ENCODE data around the gene ZNF775.

ZNF775 gene

GRCh38 chr7:150415161-150416153, 36.3 kb downstream of the ZNF775 start:
- no peaks in the 10 kb centered on the region for H3K4me1 ChIP-seq (ENCODE audit: control insufficient read depth, insufficient read depth, low read length)
- no peak overlapping the region for H3K4me3 ChIP-seq (ENCODE audit: low read depth, low read length)
- no peak overlapping the region for H3K9ac ChIP-seq (ENCODE audit: low read depth, low read length)
- peaks cover 9% of the 10 kb centered on the region for H3K36me3 ChIP-seq (ENCODE audit: control insufficient read depth, insufficient read depth, low read length)
- no peaks in the 10 kb centered on the region for H3K9me3 ChIP-seq (ENCODE audit: control insufficient read depth, insufficient read depth, low read length)
- H3K27me3 ChIP-seq (ENCODE audit: control insufficient read depth, insufficient read depth, low read length): no peaks in the 10 kb centered on the region

- no peak overlapping the region for H3K9ac ChIP-seq (ENCODE audit: low read depth, low read length)
- H3K9me3 ChIP-seq (ENCODE audit: control insufficient read depth, insufficient read depth, low read length): no peaks in the 10 kb centered on the region
Measured at GRCh38 chr7:150417239-150417638, 38.1 kb downstream of the ZNF775 start.

GRCh38 chr7:150417863-150418262, 38.7 kb downstream of the ZNF775 start:
- Histone ChIP-seq H3K4me1 (ENCODE audit: control insufficient read depth, insufficient read depth, low read length) (no peaks in the 10 kb centered on the region), H3K9me3 (ENCODE audit: control insufficient read depth, insufficient read depth, low read length) (no peaks in the 10 kb centered on the region), H3K9ac (ENCODE audit: low read depth, low read length) (no peak overlapping the region), H3K36me3 (ENCODE audit: control insufficient read depth, insufficient read depth, low read length) (no peaks in the 10 kb centered on the region), H3K4me3 (ENCODE audit: low read depth, low read length) (no peak overlapping the region), H3K27me3 (ENCODE audit: control insufficient read depth, insufficient read depth, low read length) (no peaks in the 10 kb centered on the region)

More at GRCh38 chr7:150417239-150417638, 38.1 kb downstream of the ZNF775 start:
- Histone ChIP-seq H3K4me1 (ENCODE audit: control insufficient read depth, insufficient read depth, low read length) (no peaks in the 10 kb centered on the region), H3K27me3 (ENCODE audit: control insufficient read depth, insufficient read depth, low read length) (no peaks in the 10 kb centered on the region), H3K4me3 (ENCODE audit: low read depth, low read length) (no peak overlapping the region), H3K36me3 (ENCODE audit: control insufficient read depth, insufficient read depth, low read length) (no peaks in the 10 kb centered on the region)

GRCh38 chr7:150420242-150420641, 41.1 kb downstream of the ZNF775 start:
- Histone ChIP-seq H3K9me3 (ENCODE audit: control insufficient read depth, insufficient read depth, low read length) (no peaks in the 10 kb centered on the region), H3K4me3 (ENCODE audit: low read depth, low read length) (no peak overlapping the region), H3K36me3 (ENCODE audit: control insufficient read depth, insufficient read depth, low read length) (no peaks in the 10 kb centered on the region), H3K4me1 (ENCODE audit: control insufficient read depth, insufficient read depth, low read length) (no peaks in the 10 kb centered on the region), H3K9ac (ENCODE audit: low read depth, low read length) (no peak overlapping the region), H3K27me3 (ENCODE audit: control insufficient read depth, insufficient read depth, low read length) (no peaks in the 10 kb centered on the region)

- Histone ChIP-seq H3K27me3 (ENCODE audit: control insufficient read depth, insufficient read depth, low read length) (no peaks in the 10 kb centered on the region), H3K36me3 (ENCODE audit: control insufficient read depth, insufficient read depth, low read length) (no peaks in the 10 kb centered on the region), H3K9me3 (ENCODE audit: control insufficient read depth, insufficient read depth, low read length) (no peaks in the 10 kb centered on the region), H3K4me1 (ENCODE audit: control insufficient read depth, insufficient read depth, low read length) (no peaks in the 10 kb centered on the region), H3K9ac (ENCODE audit: low read depth, low read length) (no peak overlapping the region), H3K4me3 (ENCODE audit: low read depth, low read length) (no peak overlapping the region)
Measured at GRCh38 chr7:150420987-150421674, 42.0 kb downstream of the ZNF775 start.

- Histone ChIP-seq H3K9ac (ENCODE audit: low read depth, low read length) (no peak overlapping the region), H3K36me3 (ENCODE audit: control insufficient read depth, insufficient read depth, low read length) (no peaks in the 10 kb centered on the region), H3K4me3 (ENCODE audit: low read depth, low read length) (no peak overlapping the region), H3K4me1 (ENCODE audit: control insufficient read depth, insufficient read depth, low read length) (no peaks in the 10 kb centered on the region), H3K9me3 (ENCODE audit: control insufficient read depth, insufficient read depth, low read length) (no peaks in the 10 kb centered on the region), H3K27me3 (ENCODE audit: control insufficient read depth, insufficient read depth, low read length) (no peaks in the 10 kb centered on the region)
Measured at GRCh38 chr7:150421831-150422230, 42.7 kb downstream of the ZNF775 start.

- Histone ChIP-seq H3K9ac (ENCODE audit: low read depth, low read length) (no peak overlapping the region), H3K4me3 (ENCODE audit: low read depth, low read length) (no peak overlapping the region), H3K27me3 (ENCODE audit: control insufficient read depth, insufficient read depth, low read length) (no peaks in the 10 kb centered on the region), H3K36me3 (ENCODE audit: control insufficient read depth, insufficient read depth, low read length) (no peaks in the 10 kb centered on the region), H3K4me1 (ENCODE audit: control insufficient read depth, insufficient read depth, low read length) (peaks cover 4% of the 10 kb centered on the region), H3K9me3 (ENCODE audit: control insufficient read depth, insufficient read depth, low read length) (no peaks in the 10 kb centered on the region)
Measured at GRCh38 chr7:150425670-150426069, 46.5 kb downstream of the ZNF775 start.

- peaks cover 4% of the 10 kb centered on the region for H3K4me1 ChIP-seq (ENCODE audit: control insufficient read depth, insufficient read depth, low read length)
- H3K9me3 ChIP-seq (ENCODE audit: control insufficient read depth, insufficient read depth, low read length): no peaks in the 10 kb centered on the region
- H3K27me3 ChIP-seq (ENCODE audit: control insufficient read depth, insufficient read depth, low read length): no peaks in the 10 kb centered on the region
- H3K9ac ChIP-seq (ENCODE audit: low read depth, low read length): no peak overlapping the region
- H3K36me3 ChIP-seq (ENCODE audit: control insufficient read depth, insufficient read depth, low read length): no peaks in the 10 kb centered on the region
- H3K4me3 ChIP-seq (ENCODE audit: low read depth, low read length): no peak overlapping the region
Measured at GRCh38 chr7:150428671-150429451, 49.7 kb downstream of the ZNF775 start.

- H3K4me1 ChIP-seq (ENCODE audit: control insufficient read depth, insufficient read depth, low read length): peaks cover 4% of the 10 kb centered on the region
- H3K36me3 ChIP-seq (ENCODE audit: control insufficient read depth, insufficient read depth, low read length): no peaks in the 10 kb centered on the region
- no peak overlapping the region for H3K9ac ChIP-seq (ENCODE audit: low read depth, low read length)
- H3K4me3 ChIP-seq (ENCODE audit: low read depth, low read length): no peak overlapping the region
- H3K27me3 ChIP-seq (ENCODE audit: control insufficient read depth, insufficient read depth, low read length): no peaks in the 10 kb centered on the region
- H3K9me3 ChIP-seq (ENCODE audit: control insufficient read depth, insufficient read depth, low read length): no peaks in the 10 kb centered on the region
Measured at GRCh38 chr7:150429699-150430098, 50.6 kb downstream of the ZNF775 start.

- H3K9ac ChIP-seq (ENCODE audit: low read depth, low read length): no peak overlapping the region
- H3K4me3 ChIP-seq (ENCODE audit: low read depth, low read length): no peak overlapping the region
- H3K27me3 ChIP-seq (ENCODE audit: control insufficient read depth, insufficient read depth, low read length): no peaks in the 10 kb centered on the region
- H3K9me3 ChIP-seq (ENCODE audit: control insufficient read depth, insufficient read depth, low read length): no peaks in the 10 kb centered on the region
- H3K4me1 ChIP-seq (ENCODE audit: control insufficient read depth, insufficient read depth, low read length): peaks cover 4% of the 10 kb centered on the region
- no peaks in the 10 kb centered on the region for H3K36me3 ChIP-seq (ENCODE audit: control insufficient read depth, insufficient read depth, low read length)
Measured at GRCh38 chr7:150430465-150431085, 51.4 kb downstream of the ZNF775 start.

Measured in iPS-15b (cell line).